Cerebellar nuclear complex (tissue), 1 donor: ENCODE measurements around the gene NXPE1.
"Not testable (repeated sequence)": the region's sequence is repeated elsewhere in the genome, so short reads cannot be mapped to it uniquely, and the experiment has no call there.

Experiments
- DNase-seq, 2 experiments: peaks; one replicate each; lab custom pipeline; 2025; lab: John Stamatoyannopoulos, UW

Gene NXPE1

GRCh38 chr11:114559425-114560310 lies at the start of gene NXPE1:
Gene NXPE1 (minus strand): TSS chr11:114559881. CDS start chr11:114551201, 8,680 bp downstream.
- DNase-seq = no peak

- DNase-seq = no peak
These were observed 49.7 kb upstream of the NXPE1 start for GRCh38 chr11:114609429-114609828.

- not testable (repeated sequence) for DNase-seq
These were observed 48.9 kb upstream of the NXPE1 start for GRCh38 chr11:114608605-114609004.

- no peak for DNase-seq
These were observed 48.2 kb upstream of the NXPE1 start for GRCh38 chr11:114607753-114608459.

DNA sequence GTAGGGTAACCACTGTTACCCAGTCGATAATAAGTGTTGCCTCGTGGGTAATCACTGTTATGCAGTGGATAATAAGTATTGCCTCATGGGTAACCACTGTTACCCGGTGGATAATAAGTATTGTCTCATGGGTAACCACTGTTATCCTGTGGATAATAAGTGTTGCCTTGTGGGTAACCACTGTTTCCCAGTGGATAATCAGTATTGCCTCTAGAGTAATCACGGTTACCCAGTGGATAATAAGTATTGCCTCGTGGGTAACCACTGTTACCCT lies 47.1 kb upstream of the NXPE1 start:
- not testable (repeated sequence) for DNase-seq

DNA sequence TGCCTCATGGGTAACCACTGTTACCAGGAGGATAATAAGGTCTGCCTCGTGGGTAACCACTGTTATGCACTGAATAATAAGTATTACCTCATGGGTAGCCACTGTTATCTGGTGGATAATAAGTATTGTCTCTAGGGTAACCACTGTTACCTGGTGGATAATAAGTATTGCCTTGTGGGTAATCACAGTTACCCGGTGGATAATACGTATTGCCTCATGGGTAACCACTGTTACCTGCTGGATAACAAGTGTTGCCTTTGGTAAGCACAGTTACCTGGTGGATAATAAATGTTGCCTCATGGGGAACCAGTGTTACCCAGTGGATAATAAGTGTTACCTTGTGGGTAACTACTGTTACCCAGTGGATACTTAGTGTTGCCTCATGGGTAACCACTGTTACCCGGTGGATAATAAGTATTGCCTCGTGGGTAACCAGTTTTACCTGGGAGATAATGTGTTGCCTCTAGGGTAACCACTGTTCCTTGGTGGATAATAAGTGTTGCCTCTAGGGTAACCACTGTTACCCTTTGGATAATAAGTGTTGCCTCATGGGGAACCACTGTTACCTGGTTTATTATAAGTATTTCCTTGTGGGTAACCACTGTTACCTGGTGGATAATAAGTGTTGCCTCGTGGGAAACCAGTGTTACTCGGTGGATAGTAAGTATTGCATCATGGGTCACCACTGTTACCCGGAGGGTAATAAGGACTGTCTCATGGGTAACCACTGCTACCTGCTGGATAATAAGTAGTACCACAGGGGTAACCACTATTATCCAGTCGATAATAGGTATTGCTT lies 46.5 kb upstream of the NXPE1 start:
- DNase-seq = no peak

DNA sequence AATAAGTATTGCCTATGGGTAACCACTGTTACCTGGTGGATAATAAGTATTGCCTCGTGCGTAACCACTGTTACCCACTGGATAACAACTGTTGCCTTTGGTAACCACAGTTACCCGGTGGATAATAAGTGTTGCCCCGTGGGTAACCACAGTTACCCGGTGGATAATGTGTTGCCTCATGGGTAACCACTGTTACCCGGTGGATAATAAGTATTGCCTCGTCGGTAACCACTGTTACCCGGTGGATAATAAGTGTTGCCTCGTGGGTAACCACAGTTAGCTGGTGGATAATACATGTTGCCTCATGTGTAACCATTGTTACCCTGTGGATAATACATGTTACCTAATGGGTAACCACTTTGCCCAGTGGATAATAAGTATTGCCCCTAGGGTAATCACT lies 45.7 kb upstream of the NXPE1 start:
- DNase-seq = no peak

DNA sequence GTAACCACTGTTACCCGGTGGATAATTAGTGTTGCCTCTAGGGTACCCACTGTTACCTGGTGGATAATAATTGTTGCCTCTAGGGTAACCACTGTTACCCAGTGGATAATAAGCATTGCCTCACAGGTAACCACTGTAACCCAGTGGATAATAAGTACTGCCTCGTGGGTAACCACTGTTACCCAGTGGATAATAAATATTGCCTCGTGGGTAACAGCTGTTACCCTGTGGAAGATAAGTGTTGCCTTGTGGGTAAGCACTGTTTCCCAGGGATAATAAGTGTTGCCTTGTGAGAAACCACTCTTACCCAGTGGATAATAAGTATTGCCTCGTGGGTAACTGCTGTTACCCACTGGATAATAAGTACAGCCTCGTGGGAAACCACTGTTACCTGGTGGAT lies 45.2 kb upstream of the NXPE1 start:
- no peak for DNase-seq

- no peak for DNase-seq
These were observed 44.6 kb upstream of the NXPE1 start for GRCh38 chr11:114604179-114604813.

GRCh38 chr11:114603151-114603550 lies 43.5 kb upstream of the NXPE1 start:
- DNase-seq = not testable (repeated sequence)

DNA sequence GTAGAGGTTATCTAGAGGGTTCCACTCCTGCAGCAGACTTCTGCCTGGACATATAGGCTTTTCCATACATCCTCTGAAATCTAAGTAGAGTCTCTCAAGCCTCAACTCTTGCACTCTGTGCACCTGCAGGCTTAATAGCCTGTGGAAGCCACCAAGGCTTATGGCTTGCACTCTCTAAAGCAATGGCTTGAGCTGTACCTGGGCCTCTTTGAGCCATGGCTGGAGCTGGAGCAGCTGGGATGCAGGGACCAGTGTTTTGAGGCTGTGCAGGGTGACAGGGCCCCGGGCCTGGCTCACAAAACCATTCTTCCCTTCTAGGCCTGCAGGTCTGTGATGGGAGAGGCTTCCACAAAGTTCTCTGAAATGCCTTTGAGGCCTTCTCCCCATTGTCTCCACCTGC lies 38.8 kb upstream of the NXPE1 start:
- DNase-seq = no peak

GRCh38 chr11:114596175-114596919 lies 36.7 kb upstream of the NXPE1 start:
- no peak for DNase-seq

DNA sequence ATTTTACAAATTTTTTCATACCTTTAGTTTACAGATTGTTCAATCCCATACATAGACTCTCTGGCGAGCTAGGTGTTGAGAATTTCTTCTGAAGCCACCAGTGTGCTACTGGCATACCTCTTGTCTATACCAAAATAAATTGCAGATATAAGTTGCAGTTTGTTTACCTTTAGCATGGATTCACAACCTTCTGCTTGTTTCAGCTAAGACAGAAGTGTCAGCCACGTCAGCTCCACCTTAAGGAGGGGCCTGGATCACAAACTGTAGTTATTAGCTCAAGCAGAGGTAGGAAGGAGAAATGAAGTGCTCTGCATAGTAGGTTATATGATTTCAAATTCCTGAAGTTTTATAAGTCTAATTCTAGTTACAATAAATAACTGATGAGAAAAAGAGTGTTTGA lies 35.9 kb upstream of the NXPE1 start, which contains the start of gene NXPE4:
NXPE4 (minus strand) TSS at position 216 of the 400 bp plus-strand sequence. CDS start 1,027 bp downstream, outside the sequence.
- no peak for DNase-seq

DNA sequence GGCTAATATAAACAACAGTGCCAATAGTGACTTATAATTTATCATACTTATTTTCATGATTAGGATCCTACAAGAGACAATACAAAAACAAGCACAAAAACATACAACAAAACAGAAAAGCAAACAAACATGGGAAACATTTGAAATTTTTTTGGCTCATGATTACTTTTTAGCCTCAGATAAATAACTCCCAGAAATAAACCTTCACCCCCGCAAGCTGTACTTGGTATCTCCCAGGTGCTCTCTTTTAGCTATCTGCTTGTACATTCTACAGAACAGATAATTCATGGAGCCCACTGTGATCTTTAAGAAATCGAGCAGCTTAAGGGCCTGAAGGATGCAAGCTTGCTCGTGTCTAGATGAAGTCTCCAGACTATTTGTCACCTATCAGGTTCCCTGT lies 35.0 kb upstream of the NXPE1 start:
- DNase-seq = no peak

GRCh38 chr11:114587398-114587953 lies 27.8 kb upstream of the NXPE1 start:
- no peak for DNase-seq

DNA sequence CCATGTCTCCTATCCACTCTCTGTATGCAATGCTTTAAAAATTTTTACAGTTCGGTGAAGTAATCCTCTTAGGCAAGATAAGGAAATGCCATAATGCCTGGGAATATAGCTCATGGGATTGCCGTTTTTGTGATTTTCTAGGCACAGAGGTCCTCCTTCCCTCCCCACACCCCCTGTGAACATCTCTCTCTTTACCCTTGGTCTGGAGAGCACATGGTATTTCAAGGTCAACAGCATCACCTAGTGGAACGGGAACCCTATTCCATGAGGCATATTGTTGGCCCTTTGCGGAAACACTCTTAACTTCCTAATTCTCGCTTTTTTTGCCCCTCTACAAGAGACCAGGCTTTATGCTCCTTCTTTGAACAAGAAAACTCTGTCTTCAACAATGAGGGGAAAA lies 27.1 kb upstream of the NXPE1 start:
- DNase-seq = no peak

DNA sequence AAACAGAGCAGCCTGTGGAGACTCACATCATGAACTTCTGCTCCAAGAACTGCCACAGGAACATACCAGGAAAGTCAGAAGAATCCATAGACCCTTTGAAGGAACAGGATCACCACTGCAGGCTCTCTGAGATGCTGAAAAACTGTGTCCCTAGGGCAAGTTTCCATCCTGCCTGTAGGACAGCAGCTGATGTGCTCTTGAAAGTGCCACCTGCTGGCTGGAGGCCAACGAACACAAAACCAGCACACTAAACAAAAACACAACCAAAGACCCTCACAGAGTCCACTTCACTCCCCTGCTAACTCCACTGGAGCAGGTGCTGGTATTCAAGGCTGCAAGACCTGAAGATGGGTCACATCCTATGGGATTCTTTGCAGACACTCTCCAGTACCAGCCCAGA lies 12.0 kb upstream of the NXPE1 start:
- no peak for DNase-seq

GRCh38 chr11:114569801-114570200 lies 10.1 kb upstream of the NXPE1 start:
- no peak for DNase-seq

DNA sequence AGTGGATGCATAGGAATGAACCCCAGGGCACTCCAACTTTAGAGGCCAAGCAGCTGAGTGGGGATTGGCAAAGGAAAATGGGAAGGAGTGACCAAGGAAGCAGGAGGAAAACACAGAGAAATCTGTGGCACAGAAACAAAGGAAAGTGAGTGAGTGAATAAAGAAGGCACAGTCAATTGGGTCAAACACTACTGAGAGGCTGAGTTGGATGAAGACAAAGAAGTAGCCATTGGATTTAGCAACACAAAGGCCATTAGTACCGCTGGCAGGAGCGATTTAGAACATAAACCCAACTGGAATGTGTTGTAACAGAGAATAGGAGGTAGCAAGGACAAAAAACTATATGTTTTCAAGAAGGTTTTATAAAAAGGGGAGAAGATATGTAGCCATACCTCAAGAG lies 6.6 kb upstream of the NXPE1 start:
- DNase-seq = no peak

DNA sequence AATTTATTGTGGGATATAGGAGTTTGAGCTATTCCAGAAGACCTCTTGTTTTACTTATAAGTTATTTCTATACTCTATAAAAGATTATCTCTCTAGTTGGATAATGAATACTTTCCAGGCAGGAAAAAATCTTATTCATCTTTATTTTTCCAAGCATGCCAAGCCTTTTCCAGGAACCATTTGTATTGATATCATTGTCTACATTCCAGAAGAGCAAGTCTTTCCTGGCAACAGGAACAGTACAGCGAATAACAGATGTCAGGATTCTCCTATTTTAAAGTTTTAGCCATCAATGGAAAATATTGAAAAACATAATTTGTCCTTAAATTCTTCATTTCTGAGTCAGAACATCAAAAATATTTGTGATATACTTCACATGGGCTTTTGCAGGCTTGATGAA lies 5.2 kb upstream of the NXPE1 start:
- DNase-seq = no peak

GRCh38 chr11:114563077-114563476 lies 3.4 kb upstream of the NXPE1 start:
- DNase-seq = no peak
